Esophagus squamous epithelium (tissue), 5 donors: ENCODE data around the gene PSPN. TPM values are rescaled to one million over a fixed set of nuclear protein-coding genes. Genes with fewer than 3 reads are reported as not detected.

Experiments
- DNase-seq: peaks from one replicate; lab custom pipeline; 2025; lab: John Stamatoyannopoulos, UW
- H3K27ac ChIP-seq, 4 donors: fragments of 200-600 bp; sonication (generic); one replicate each; pipeline ENCODE4 v1.5.1; 2016 to 2019; ENCODE audit warnings: mild to moderate bottlenecking in 1 of 4
- H3K27me3 ChIP-seq, 4 donors: fragments of 200-600 bp; sonication (generic); 1 replicate in 3 of 4; 2 replicates in 1 of 4; pipeline versions ENCODE4 v1.5.1 to v1.6.0; 2017 to 2021; ENCODE audit warnings: antibody characterized with exemption in 1 of 4
- H3K36me3 ChIP-seq, 3 donors: fragments of 200-600 bp; sonication (generic); one replicate each; pipeline ENCODE4 v1.5.1; 2016 to 2019
- H3K4me1 ChIP-seq, 3 donors: fragments of 200-600 bp; sonication (generic); one replicate each; pipeline ENCODE4 v1.5.1; 2017 to 2019
- H3K4me3 ChIP-seq, 4 donors: fragments of 200-600 bp; sonication (generic); 1 replicate in 3 of 4; 2 replicates in 1 of 4; pipeline ENCODE4 v1.5.1; 2016 to 2019; ENCODE audit warnings: mild to moderate bottlenecking in 2 of 4, moderate library complexity in 1 of 4
- H3K9me3 ChIP-seq, 3 donors: fragments of 200-600 bp; sonication (generic); one replicate each; pipeline ENCODE4 v1.5.1; 2016 to 2019
- POLR2A ChIP-seq, 4 donors: fragments of 450-650 bp; IDR thresholded peaks; one replicate each; pipeline ENCODE4 v1.6.1; 2017; ENCODE audit warnings: antibody characterized with exemption in 4 of 4, mild to moderate bottlenecking in 4 of 4, moderate library complexity in 3 of 4
- WGBS, 2 donors: methylation state at CpG; one replicate each; pipeline ENCODE4 v1.1.5; 2018; 5-methylcytosine and 5-hydroxymethylcytosine counted together
- intact Hi-C: fragments of 100-400 bp; cut with DNase I; formaldehyde crosslinking; loops from one replicate; pipeline ENCODE4 v1.15.0; 2022
- total RNA-seq, 4 donors: library from RNA; depleted of rRNA; stranded (reverse); fragments of >200 nt; gene quantifications; one replicate each; pipeline ENCODE4 v1.1.0, GENCODE V29; 2016
- TF ChIP-seq, protein P1 (sequence below), 6 experiments: fragments of 450-650 bp in 4 of 6; fragments of 200-600 bp in 2 of 6; sonication (generic) in 2 of 6; IDR thresholded peaks; one replicate each; pipeline ENCODE4 v1.5.1; 2016 to 2019; ENCODE audit warnings: antibody characterized with exemption in 6 of 6, mild to moderate bottlenecking in 4 of 6, moderate library complexity in 4 of 6
- donor health status: DM: yes; HTN: yes; CAD: no.

PSPN gene
- total RNA-seq: 1 to 10 TPM in 2 of 4 donors, under 1 TPM in 2; 0.76 to 1.3 (median 1.0) TPM

GRCh38 chr19:6375411-6376010, at the start of gene PSPN:
Gene PSPN, minus strand, starts transcription at chr19:6375933. Its CDS starts 84 bp downstream, at chr19:6375849.
- TF ChIP-seq, protein P1, sequence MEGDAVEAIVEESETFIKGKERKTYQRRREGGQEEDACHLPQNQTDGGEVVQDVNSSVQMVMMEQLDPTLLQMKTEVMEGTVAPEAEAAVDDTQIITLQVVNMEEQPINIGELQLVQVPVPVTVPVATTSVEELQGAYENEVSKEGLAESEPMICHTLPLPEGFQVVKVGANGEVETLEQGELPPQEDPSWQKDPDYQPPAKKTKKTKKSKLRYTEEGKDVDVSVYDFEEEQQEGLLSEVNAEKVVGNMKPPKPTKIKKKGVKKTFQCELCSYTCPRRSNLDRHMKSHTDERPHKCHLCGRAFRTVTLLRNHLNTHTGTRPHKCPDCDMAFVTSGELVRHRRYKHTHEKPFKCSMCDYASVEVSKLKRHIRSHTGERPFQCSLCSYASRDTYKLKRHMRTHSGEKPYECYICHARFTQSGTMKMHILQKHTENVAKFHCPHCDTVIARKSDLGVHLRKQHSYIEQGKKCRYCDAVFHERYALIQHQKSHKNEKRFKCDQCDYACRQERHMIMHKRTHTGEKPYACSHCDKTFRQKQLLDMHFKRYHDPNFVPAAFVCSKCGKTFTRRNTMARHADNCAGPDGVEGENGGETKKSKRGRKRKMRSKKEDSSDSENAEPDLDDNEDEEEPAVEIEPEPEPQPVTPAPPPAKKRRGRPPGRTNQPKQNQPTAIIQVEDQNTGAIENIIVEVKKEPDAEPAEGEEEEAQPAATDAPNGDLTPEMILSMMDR (IDR thresholded peaks at IDR 0.05): no peak
- no peak for TF ChIP-seq POLR2A (IDR thresholded peaks at IDR 0.05)
- Histone ChIP-seq H3K4me1 (peaks cover 8 to 45% (median 13%) of the 10 kb centered on the region in 3 donors), H3K27ac (peak within 1 kb of the TSS in 2 of 4 donors; percentile 9 to 17), H3K27me3 (no peaks in the 10 kb centered on the region), H3K36me3 (peaks cover 8 to 44% (median 11%) of the 10 kb centered on the region in 3 donors), H3K4me3 (no peak within 1 kb of the TSS), H3K9me3 (no peaks in the 10 kb centered on the region)
- no peak for DNase-seq
- intact Hi-C loops: no loop called here
- WGBS, 2 donors: 69 to 74% methylated on average over 7 to 10 of the region's 25 CpGs

GRCh38 chr19:6424939-6425731, 49.4 kb upstream of the PSPN start:
- Histone ChIP-seq H3K9me3 (no peaks in the 10 kb centered on the region), H3K27ac (peak overlapping the region; percentile 80 to 88 (median 86)), H3K27me3 (no peaks in the 10 kb centered on the region), H3K4me3 (peak overlapping the region in 3 of 4 donors; percentile 85 to 88 (median 87)), H3K4me1 (peaks cover 12 to 46% (median 19%) of the 10 kb centered on the region in 3 donors), H3K36me3 (peaks cover 4 to 23% (median 12%) of the 10 kb centered on the region in 3 donors)
- intact Hi-C loops: no loop called here
- TF ChIP-seq POLR2A (IDR thresholded peaks at IDR 0.05): no peak
- TF ChIP-seq, protein P1 (IDR thresholded peaks at IDR 0.05): no peak
- 9 to 10% methylated on average over 25 to 37 of the region's 43 CpGs for WGBS, 2 donors
- DNase-seq: peak; percentile 99

DNA sequence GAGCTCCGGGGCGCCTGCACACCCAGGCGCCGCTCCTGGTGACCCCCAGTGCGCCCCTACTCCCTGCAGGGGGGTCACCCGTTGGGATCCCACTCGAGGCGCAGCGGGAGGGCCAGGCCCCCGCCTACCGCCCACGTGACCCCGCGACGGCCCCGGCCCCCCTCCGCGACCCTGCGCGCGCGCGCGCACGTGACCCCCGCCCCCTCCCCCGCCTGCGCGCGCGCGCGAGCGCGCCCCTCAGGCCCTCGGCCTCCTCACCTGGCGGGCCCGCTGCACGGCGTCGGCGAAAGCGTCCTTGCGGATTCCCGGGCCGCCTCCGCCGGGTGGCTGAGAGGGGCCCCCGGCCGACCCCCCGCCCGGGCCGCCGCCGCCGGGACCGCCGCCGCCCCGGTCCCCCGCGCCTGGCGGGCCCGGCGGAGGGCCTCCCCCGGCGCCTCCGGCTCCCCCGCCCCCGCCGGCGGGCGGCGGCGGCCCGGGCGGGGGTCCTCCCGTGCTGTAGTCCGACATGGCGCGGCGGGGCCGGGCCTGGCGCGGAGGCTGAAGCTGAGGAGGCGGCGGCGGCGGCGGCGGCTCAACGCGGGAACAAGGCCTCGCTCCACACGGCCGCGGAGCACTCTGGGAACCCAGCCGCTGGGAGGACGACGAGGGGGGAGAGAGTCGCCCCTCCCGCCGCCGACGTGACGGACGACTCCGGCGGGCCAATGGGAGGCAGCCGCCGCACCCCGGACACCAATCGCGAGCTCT, 48.6 kb upstream of the PSPN start, which contains the start of gene KHSRP:
Gene KHSRP, minus strand, starts transcription at position 617 of the 744 bp plus-strand sequence. Its CDS starts 110 bp downstream, at position 507.
- Histone ChIP-seq H3K27me3 (no peaks in the 10 kb centered on the region), H3K4me1 (peaks cover 12 to 48% (median 19%) of the 10 kb centered on the region in 3 donors), H3K27ac (peak within 1 kb of the TSS; percentile 85 to 88 (median 88)), H3K36me3 (peaks cover 12 to 31% (median 20%) of the 10 kb centered on the region in 3 donors), H3K9me3 (no peaks in the 10 kb centered on the region), H3K4me3 (peak within 1 kb of the TSS; percentile 60 to 88 (median 86))
- TF ChIP-seq POLR2A (IDR thresholded peaks at IDR 0.05): peak in 3 of 4 donors; percentile 66 to 91 (median 80)
- TF ChIP-seq, protein P1 (IDR thresholded peaks at IDR 0.05): peak in 1 of 6 experiments; percentile 8
- DNase-seq: no peak
- 0% methylated on average over 7 of the region's 114 CpGs; no CpG with 5 or more reads in 1 of the 2 donors for WGBS, 2 donors
- intact Hi-C loops: no loop called here

DNA sequence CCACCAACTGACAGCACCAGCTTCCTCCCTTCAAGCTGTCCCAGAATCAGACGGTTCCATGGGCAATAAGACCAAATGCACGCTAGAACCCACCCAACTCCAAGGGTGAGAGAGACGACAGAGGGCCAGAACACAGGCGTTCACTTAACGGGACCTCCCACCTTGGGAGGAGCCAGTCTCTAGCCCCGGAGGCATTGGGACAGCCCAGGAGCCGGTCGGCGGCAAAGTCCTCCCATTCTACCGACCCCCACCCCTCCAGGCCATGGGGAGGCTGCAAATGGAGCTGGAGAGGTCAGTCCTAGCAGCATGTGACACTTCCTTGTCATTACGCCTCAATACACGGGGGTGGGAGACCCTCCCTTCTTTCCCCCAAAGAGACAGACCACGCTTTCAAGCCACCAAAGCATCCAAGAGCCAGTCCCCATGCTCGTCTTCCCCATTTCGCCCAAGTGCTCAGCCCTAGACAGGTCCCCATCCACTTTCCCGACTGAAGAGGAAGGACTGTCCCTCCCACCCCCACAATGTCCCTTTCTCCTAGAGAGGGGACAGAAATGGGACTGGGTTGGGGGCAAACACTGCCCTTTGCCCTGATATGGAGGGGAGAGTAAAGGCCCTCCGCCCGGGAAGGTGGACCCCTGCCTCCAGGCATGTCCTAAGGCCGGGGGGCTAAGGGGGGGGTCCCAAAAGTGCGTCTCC, 47.9 kb upstream of the PSPN start:
- DNase-seq: no peak
- intact Hi-C loops: no loop called here
- H3K9me3 ChIP-seq: no peaks in the 10 kb centered on the region
- peak overlapping the region; percentile 85 to 88 (median 88) for H3K27ac ChIP-seq
- peaks cover 12 to 48% (median 19%) of the 10 kb centered on the region in 3 donors for H3K4me1 ChIP-seq
- H3K36me3 ChIP-seq: peaks cover 19 to 38% (median 27%) of the 10 kb centered on the region in 3 donors
- peak overlapping the region; percentile 60 to 88 (median 86) for H3K4me3 ChIP-seq
- WGBS, 2 donors: 0% methylated on average over 11 of the region's 20 CpGs; no CpG with 5 or more reads in 1 of the 2 donors
- no peaks in the 10 kb centered on the region for H3K27me3 ChIP-seq
- no peak for TF ChIP-seq POLR2A (IDR thresholded peaks at IDR 0.05)
- TF ChIP-seq, protein P1 (IDR thresholded peaks at IDR 0.05): no peak
